GM21825 (cell line): ENCODE data around the gene VTI1A.

ENCODE experiments used
- ATAC-seq: cut with Tn5 transposase; IDR thresholded peaks from one replicate; pipeline ENCODE4 v1.9.1; 2021; ENCODE audit warnings: mild to moderate bottlenecking, moderate library complexity; ENCODE audit not compliant: unreplicated experiment

Gene VTI1A

DNA sequence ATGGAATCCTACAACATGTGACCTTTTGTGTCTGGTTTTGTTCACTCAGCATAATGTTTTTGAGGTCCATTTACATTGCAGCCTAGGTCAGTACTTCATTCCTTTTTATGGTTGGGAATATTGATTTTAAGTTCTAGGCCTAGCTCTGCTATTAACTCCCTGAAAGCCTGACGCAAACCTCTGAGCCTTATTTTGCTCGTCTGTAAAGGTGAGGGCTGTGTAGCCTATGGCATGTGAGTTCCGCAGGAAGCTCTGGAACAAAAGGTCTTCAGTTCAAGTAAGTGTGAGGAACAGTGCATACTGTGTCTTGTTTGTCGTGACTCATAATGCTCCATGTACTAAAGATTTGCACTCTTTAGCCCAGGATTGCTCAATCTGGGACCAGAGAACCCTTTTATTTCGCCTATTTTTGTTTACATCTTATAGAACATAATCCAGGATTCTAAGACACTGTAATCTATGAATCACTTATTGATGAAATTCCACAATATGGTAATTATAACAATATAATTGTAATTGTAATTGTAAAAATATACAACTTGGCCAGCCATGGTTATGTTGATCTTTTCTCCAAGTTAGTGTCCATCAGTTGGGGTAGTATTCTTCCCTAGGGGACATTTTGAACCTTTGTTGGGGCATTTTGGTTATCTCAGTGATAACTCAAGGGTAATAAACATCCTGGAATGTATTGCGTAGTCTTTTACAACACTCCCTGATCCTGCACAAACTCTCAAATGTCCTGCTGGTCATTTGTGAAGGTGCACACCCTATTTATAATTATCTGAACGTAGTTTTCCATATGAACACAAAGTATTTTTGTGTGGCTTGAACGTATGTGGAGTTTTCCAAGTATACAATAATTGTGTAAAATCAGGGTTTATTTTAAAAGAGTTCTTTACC, 184.7 kb downstream of the VTI1A start:
- no peak for ATAC-seq

DNA sequence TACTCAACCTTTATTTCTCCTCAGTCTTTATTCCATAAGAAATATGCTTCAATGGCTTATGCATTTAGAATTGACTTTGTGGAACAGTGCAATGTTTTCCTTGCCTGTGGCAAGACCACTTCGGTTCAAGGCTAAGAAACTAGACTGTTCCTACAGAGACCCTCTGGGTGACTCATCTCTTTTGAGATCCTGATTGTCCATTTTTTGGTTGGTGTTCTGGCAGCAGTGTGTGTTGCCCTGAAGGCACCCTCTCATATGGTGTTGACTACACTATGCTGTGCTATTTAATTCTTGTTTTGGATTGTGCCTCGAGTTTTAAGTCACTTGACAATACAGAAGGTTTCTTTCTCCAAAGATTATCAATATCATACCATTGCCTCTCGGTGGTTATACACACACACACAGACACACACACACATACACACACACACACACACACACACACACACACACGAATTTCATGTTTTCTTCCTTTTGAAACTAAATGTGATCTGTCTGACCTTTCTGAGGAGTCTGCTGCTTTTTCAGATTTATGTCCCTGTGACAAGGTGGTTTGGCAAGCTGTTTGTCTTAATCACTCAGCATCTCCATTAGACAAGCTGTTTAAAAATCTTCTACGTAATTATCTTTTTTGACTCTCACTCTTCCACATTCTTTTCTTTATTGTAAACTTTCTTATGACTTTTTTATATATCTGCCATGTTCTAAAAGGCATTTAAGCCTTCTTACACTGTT, 187.2 kb downstream of the VTI1A start:
- no peak for ATAC-seq

DNA sequence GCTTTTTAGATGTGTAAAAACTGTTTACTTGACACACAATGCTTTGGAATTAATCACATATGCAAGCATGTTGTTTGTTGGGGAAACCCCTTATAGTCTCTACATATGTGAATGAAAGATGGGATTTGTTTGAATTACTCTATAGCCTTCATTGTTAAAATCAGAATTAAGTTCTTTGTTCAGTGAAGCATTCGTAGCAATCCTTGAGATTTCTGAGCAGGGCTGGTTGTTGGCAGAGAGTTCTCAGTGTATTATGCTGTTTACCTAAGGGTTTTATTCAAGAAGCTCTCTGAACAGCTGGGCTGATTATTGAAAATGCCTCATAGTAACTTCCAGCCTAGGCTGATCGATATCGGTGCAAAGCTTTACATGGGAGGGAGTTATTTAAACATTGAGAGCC, 190.9 kb downstream of the VTI1A start:
- no peak for ATAC-seq

DNA sequence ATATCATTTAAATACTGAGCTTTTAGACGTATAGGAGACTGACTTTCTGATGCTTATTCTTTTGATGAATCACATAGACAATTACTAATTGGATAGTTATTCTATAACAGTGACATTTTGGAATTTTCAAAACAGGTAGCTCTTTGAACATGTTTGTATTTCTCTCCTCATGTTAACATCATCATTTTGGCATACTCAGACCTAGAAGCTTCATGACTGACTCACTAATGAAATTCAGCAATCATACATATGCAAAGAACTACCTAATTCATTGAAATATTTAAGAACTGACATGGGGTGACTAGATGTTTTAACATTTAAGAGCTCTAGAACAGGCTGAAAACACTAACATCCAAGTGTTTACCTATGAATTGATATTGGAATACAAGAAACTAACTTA, 192.3 kb downstream of the VTI1A start:
- ATAC-seq, result no peak

DNA sequence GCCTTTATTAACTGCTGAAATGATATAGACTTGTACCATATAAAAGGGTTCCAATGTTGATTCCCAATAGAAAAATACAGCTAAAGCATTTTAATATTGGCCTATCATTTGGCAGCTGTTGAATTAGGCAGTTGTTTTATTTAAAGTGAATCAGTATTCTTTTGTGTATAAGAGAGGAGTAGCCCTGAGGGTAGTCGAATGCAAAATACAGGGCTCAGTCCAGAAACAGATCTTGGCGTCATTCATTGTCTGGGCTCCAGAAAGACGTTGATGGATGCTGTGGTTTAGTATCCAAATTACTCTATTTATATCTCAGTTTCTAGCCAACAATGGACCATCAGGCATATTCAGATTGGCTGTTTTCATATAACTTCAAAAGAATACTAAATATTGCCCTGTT, 193.6 kb downstream of the VTI1A start:
- no peak for ATAC-seq

DNA sequence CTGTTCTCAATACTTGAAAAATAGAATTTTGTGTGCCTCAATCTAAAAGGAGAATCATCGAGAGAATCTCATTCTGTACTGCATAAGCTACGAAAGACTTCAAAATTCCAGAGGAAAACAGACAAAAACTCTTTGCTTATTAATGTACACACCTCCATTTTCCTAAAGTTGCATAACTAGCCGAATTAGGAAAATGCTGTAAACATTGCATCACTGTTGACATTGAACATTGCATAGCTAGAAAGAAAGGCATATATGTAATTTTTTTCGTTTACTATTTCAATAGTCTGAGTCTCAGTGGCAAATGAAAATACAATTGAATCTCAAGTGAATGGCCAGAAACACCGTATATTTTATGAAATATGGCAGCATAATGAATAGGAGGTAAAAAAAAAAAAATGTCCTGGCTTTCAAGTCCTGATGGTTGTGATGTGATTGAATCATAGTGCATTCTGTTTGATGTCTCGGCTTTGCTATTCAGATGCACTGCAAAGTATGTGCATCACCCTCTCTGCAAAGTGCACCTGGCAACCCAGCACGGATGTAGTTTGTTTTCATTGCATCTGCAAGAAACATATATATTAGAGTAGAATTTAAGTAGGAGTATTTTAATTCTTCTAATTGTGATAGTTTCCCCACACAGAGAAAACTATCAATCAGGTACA, 196.7 kb downstream of the VTI1A start:
- no peak for ATAC-seq

DNA sequence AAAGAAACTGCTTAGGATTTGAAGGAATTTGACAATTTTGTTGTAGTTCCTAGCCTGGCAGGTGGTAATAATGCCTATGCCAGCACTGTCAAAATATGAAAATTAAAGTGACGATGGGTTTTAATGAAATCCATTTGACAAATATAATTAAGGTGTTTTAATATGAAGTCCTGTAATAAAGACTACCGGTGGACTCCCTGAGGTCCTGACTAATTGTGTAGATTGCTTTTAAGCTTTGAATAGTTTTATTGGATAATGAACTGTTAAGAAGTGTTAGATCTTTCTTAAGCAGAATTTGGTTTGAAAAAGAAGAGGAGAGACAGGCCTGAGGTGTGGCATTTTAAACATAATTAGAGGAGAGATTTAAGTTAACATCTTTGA, 197.2 kb downstream of the VTI1A start:
- no peak for ATAC-seq

DNA sequence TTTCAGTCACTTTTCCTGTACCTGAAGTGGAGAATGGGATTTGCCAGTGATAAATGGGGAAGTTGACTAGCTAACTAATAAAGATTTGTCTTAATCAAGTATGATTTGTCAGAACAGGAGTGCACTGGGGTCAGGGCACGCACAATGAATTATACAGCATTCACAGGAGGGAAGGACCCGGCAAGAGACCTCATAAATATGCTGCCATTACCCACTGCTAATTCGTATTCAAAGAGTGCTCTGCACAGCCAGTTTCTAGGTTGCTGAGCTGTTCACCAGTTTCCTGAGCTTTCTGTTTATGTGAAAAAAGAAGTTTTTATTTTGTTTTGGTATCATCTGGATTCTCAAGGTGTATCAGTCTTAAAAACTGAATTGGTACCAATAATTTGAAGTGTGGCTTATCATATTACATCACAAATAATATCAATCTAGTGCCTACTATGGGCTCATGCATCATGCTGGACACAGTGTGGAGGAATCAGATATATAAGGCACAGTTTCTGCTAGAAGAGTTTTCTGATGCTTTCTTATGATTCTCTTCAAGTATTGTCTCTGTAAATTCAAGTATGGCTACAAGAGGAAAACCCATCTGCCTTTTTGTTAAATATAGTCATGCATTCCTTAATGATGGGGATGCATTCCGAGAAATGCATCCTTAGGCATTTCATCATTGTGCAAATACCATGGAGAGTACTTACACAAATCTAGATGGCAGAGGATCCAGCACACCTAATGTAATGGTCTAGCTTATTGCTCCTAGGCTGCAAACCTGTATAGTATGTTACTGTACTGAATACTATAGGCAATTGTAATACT, 202.2 kb downstream of the VTI1A start:
- no peak for ATAC-seq

DNA sequence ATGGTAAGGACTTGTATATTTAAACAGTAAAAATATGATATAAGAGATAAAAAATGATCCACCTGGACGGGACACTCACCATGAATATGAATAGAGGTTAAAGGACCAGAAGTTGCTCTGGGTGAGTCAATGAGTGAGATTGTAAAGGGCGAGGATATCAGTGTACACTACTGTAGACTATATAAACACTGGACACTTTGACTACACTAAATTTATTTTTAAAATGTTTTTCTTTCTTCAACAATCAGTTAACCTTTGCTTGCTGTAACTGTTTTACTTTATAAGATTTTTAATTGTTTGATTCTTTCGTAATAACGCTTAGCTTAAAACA, 202.8 kb downstream of the VTI1A start:
- no peak for ATAC-seq

DNA sequence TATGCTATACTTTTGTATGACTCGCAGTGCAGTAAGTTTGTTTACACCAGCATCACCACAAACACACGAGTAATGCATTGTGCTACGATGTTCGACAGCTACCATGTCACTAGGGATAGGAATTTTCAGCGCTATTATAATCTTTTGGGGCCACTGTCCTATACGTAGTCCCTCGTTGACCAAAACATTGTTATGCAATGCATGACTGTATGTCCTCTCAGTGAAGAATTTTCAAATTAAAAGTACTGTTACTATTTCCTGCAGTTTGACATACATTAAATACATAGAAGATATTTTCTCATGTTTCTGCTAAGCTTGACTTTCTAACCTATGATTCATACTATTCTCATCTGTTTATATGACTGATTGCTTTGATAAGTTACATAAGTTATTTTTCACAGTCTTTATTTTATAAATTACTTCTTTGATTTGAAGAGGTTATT, 203.6 kb downstream of the VTI1A start:
- ATAC-seq, result no peak

DNA sequence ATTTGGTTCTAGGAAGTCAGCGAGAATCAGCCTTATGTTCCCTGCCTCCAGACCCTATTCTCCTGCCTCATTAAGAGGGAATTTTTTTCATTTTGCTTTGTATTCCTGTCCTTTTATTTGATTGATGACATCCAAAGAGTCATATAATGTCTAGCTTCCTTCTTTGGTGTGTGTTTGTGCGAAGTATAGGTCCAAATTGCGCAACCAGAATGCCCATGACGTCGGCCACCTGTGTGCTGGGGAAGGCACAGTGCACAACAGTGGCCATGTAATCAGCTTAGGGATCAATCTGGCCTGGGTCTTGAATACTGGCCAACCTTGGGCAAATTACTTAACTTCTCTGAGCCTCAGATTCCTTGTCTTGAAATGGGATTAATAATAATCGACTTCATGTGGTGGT, 206.2 kb downstream of the VTI1A start:
- no peak for ATAC-seq

DNA sequence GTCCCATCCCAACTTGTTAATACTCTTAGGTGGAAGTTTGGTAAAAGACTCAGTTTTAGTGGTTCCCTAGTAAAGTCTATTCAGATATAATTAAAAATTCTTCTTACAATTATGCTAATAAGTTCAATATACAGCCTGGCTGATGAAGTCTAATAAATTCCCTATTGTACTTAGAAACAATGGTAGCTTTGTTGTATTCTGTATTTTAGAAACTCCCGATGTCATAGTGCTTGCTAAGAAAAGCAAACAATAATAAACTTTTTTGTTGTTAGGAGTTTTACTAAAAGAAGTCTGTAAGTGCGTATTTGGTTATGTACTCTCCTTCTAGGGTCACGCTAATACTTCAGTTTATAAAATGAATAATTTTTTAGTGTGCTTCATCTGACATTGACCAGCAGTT, 206.8 kb downstream of the VTI1A start:
- no peak for ATAC-seq

DNA sequence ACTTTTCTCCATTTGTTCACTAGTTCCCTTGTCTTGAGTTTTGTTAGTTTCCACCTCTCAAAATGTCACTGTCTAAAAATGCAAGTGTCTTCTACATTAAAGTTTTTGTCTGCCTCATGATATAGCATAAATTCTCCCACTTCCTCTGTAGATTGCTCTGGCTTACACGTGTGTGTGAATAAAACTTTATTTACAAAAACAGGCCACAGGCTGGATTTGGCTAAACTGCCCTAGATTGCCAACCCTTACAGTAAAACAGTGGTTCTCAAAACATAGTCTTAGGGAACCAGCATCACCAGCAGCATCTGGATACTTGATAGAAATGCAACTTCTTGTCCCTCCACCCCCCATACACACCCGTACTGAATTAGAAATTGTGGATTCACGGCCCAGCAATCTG, 207.8 kb downstream of the VTI1A start:
- ATAC-seq, result no peak

DNA sequence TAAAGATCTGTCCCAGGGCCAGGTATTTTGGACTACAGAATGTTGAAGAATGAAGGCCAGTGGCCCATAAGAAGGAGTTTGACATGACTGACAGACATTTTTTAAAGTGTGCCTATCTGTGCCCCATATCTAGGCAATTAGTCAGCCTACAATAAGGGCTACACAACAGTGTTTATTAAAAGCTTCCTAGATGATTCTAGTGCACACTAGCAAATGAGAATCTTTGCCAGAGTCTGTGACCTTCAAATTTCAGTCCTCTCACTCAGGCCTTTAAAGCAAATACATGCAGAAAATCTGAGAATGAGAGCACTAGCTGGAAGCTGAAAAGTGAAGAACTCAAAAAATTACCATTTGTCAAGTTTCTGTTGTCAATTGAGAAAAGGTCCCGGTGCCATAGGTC, 208.7 kb downstream of the VTI1A start:
- ATAC-seq, result no peak

DNA sequence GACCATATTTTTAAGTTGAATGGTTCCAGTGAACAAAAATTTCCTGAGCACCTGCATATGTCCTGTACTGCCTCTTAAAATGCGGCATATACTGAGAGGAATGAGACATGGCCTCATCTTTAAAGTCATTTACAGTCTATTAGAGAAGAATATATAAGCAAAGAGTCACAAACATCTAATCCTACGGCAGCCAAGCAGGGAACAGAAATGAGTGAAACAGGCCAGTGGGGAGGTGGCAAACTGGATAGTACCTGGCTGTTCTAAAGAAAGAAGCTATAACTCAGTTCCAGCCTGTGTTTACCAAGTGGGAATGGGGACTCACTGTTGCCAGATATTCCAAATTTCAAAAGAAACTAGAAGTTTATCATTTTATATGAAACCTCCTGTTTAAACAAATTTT, 211.4 kb downstream of the VTI1A start:
- no peak for ATAC-seq

DNA sequence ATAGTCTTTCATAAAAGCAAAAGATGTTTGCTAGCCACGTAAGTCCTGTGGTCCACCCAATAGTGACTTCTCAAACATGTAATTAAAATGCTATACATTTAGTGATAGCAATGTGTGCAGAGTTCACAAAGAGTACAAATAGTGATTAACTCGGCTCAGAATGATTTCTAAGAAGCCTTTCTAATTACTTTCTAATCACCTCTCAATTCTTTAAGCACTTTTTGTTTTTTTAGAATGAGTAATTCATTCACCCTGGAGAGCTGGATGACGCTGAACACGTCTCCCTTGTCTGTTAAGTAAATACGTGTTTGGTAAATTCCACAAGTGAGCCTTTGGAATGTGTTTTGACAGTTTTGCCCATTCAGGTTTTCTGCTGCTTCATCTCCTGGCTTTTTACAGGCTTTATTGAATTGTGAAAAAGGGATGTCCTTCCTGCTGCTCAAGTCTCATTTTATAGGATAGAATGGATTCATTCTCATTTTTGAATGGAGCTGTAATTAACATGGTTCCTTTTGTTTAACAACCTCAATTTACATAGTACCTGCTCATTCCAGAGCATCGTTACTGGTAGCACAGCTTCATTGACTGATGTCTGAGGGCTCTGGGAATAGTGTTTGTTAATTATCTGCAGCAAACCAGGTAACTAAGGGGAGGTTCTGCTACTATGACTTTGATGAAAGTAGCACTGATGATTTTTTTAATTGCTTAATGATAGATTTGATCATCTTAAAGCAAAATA, 212.1 kb downstream of the VTI1A start:
- no peak for ATAC-seq

DNA sequence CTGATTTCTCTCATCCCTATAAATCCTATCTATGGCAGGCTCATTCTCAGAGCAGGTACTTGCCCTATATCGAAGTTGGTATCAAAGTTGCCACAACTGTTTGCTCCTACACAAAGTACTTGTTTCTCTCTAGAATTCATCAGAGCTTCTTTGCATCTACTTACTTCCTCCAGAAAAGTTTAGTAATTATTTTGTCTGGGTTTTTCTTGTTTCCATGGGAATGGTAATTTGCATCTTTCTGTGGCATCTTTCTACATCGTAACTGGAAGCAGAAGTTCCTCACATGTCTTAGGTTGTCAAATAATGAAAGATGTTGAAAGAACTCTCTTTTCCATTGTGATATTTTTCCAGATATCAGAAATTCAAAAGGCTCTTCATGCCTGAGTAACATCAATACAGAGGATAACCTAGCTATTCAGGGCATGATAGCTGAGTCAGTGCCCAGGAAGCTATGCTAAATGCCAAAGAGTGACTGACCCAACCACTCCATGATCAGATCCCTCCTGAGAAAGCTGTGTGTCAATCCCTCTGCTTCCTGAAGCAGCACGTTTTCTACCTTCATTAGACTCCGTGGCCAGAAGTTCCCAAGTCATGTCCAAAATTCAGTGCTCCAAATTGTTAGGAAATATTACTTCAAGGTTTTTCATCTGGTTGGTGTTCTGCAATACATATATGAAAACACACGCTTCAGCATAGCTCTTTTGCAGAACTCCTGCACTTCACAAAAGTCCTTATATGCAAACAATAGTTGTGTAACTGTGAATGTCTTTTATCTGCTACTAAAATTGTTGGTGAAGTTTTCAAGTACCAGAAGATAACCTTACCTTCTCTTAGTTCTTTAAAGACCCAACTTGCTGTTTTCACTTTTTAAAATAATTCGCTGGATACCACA, 216.5 kb downstream of the VTI1A start:
- no peak for ATAC-seq

DNA sequence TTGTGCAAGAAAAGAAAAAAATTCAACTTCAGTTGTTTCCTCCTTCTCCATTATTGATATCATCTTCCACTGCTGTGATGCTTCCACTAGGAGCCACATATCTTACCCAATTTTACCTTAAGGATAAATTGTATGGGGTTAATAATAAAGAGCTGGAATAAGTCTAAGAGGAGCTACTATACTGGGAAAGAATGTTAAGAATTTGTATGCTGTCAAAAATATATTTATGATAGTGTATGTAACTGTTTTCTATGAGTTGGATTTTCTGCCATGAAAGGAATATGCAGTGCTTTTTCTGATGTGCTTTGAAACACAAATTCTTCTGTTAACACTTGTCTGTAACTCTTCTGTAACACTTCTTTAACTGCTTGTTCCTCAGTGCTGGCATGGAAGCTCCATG, 219.1 kb downstream of the VTI1A start:
- no peak for ATAC-seq

DNA sequence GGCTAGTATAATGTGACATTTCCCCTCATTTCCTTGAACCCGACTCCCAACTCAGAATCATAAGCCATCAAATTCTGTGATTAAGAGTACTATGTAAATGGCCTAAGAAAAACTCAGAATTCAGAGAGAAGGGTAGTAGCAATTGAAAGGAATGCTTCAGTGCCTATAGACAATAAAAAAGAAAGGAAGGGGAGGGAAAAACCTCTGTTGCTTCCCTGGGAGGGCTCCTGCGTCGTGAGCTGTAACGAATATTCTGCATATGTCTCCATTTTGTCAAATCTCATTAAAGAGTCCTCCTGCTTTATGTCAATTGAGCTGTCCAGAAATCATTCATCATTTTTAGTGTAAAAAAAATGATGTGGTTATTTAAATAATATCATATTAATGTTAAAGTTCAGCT, 223.0 kb downstream of the VTI1A start:
- no peak for ATAC-seq
